HG03064 (cell line): Measurements from ENCODE around the gene DEPDC7.
"Not testable (repeated sequence)": the region's sequence is repeated elsewhere in the genome, so short reads cannot be mapped to it uniquely, and the experiment has no call there.

Experiments
- ATAC-seq: cut with Tn5 transposase; IDR thresholded peaks from one replicate; pipeline ENCODE4 v1.9.1; 2021; ENCODE audit warnings: low read depth; ENCODE audit not compliant: unreplicated experiment

DEPDC7 gene

GRCh38 chr11:33021937-33022336 is 6.3 kb downstream of the DEPDC7 start:
- no peak for ATAC-seq

GRCh38 chr11:33025339-33025722 is 9.7 kb downstream of the DEPDC7 start:
- no peak for ATAC-seq

GRCh38 chr11:33027233-33027632 is 11.6 kb downstream of the DEPDC7 start:
- ATAC-seq = no peak

- no peak for ATAC-seq
Observed at GRCh38 chr11:33027846-33028536, 12.3 kb downstream of the DEPDC7 start.

- ATAC-seq = no peak
Observed at GRCh38 chr11:33028537-33028914, 12.8 kb downstream of the DEPDC7 start.

GRCh38 chr11:33029218-33029617 is 13.5 kb downstream of the DEPDC7 start:
- not testable (repeated sequence) for ATAC-seq

GRCh38 chr11:33033493-33033892 is 17.8 kb downstream of the DEPDC7 start:
- no peak for ATAC-seq

- no peak for ATAC-seq
Observed at GRCh38 chr11:33035011-33035410, 19.3 kb downstream of the DEPDC7 start.

- peak; percentile 81 for ATAC-seq
Observed at GRCh38 chr11:33039274-33040032, 23.8 kb downstream of the DEPDC7 start, which contains the start of gene TCP11L1. TSS of gene TCP11L1 (plus strand) at chr11:33039572. CDS start at chr11:33043774, 4,202 bp downstream.

- peak; percentile 7 for ATAC-seq
Observed at GRCh38 chr11:33040033-33040861, 24.6 kb downstream of the DEPDC7 start.

GRCh38 chr11:33040862-33041453 is 25.3 kb downstream of the DEPDC7 start:
- ATAC-seq = no peak

GRCh38 chr11:33043221-33043830 is 27.6 kb downstream of the DEPDC7 start:
- no peak for ATAC-seq

GRCh38 chr11:33044285-33044756 is 28.6 kb downstream of the DEPDC7 start:
- ATAC-seq = no peak

GRCh38 chr11:33045551-33046255 is 30.0 kb downstream of the DEPDC7 start:
- no peak for ATAC-seq

GRCh38 chr11:33048701-33049100 is 33.0 kb downstream of the DEPDC7 start:
- not testable (repeated sequence) for ATAC-seq

GRCh38 chr11:33049565-33050408 is 34.1 kb downstream of the DEPDC7 start:
- ATAC-seq = not testable (repeated sequence)

- ATAC-seq = no peak
Observed at GRCh38 chr11:33052231-33052630, 36.6 kb downstream of the DEPDC7 start.

- no peak for ATAC-seq
Observed at GRCh38 chr11:33055375-33055774, 39.7 kb downstream of the DEPDC7 start.

- no peak for ATAC-seq
Observed at GRCh38 chr11:33057284-33057683, 41.6 kb downstream of the DEPDC7 start.
